ENCODE results near the gene STX3. TPM values are rescaled to one million over a fixed set of nuclear protein-coding genes. Genes with fewer than 3 reads are reported as not detected.

STX3 gene
- total and polyA plus RNA-seq, 2 of the 8 experiments (the other 6 are each of a cell fraction or from before 2014, with no cell fraction given), result 50.5 to 56.1 TPM

DNA sequence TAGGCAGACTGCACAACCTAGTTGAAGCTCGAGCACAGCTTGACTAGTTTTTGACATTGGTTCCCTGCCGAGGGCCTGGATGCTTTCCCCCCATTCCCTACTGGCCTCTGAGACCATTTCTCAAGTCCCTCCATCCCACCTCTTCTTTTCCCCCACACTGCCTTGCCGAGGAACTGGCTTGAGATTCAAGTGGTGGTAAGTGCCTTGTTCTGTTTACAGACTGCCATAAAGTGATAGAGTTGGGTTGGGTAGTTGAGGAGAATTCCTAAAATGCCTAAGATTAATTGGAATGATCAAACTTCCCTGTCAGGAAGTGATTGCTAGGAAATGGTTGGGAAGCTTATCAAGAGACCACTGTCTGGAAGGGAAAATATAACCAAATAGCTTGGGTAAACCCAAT lies 39.2 kb downstream of the STX3 start:
- H3K79me2 ChIP-seq (ENCODE audit: control insufficient read depth in 1 of 2, insufficient read depth in 2 of 2, low read length in 2 of 2), result no peaks in the 10 kb centered on the region
- H3K14ac ChIP-seq (ENCODE audit: insufficient read length), result no peak overlapping the region
- no peak overlapping the region for H3K4me2 ChIP-seq (ENCODE audit: insufficient read depth in 1 of 2, low read depth in 2 of 2, low read length in 2 of 2)
- no peaks in the 10 kb centered on the region for H3K9me3 ChIP-seq (ENCODE audit: insufficient read depth in 2 of 2, low read depth in 1 of 2, low read length in 1 of 2)
- H3K27me3 ChIP-seq (replicated peaks in 1 of 4; ENCODE audit: control insufficient read depth in 3 of 4, extremely low read depth in 1 of 4, insufficient read depth in 3 of 4, low read length in 3 of 4), result no peaks in the 10 kb centered on the region
- no peak overlapping the region for H4K91ac ChIP-seq (replicated peaks; ENCODE audit: insufficient read length, low read length)
- no peak overlapping the region for H3K23ac ChIP-seq (ENCODE audit: insufficient read length)
- no peaks in the 10 kb centered on the region for H3K4me1 ChIP-seq (replicated peaks in 1 of 4; ENCODE audit: control insufficient read depth in 3 of 4, insufficient read depth in 4 of 4, low read length in 3 of 4)
- H3K4ac ChIP-seq (replicated peaks; ENCODE audit: insufficient read length, low read depth, low read length), result no peak overlapping the region
- TF ChIP-seq SIX5 (IDR thresholded peaks at IDR 0.05; ENCODE audit: low read depth, low read length) (no peak), CHD2 (IDR thresholded peaks at IDR 0.05; ENCODE audit: low read length) (no peak), SP2 (IDR thresholded peaks at IDR 0.05; ENCODE audit: low read length) (no peak), USF2 (IDR thresholded peaks at IDR 0.05; ENCODE audit: low read length) (no peak)
- no peak overlapping the region for H2BK5ac ChIP-seq (ENCODE audit: low read depth, low read length)
- FAIRE-seq (no peak), DNase-seq (ENCODE audit: low read depth in 1 of 2, low spot score in 2 of 2) (no peak)
- H4K8ac ChIP-seq (ENCODE audit: extremely low read depth, insufficient read depth, low read length), result no peak overlapping the region
- 93% methylated on average over 2 of the region's 3 CpGs; no CpG with 5 or more reads in 1 of the 2 experiments for WGBS, 2 experiments (ENCODE audit: extremely low coverage in 1 of 2, insufficient coverage in 1 of 2, insufficient read length in 1 of 2, insufficient replicate concordance in 2 of 2, low coverage in 1 of 2, low lambda C conversion rate in 2 of 2, missing lambda C conversion rate in 1 of 2)
- POLR2A ChIA-PET (ENCODE audit: partially characterized antibody), result no interaction called here
- no peak overlapping the region for H3K56ac ChIP-seq (replicated peaks; ENCODE audit: insufficient read length, low read depth, low read length)
- H3K9ac ChIP-seq (replicated peaks in 1 of 4; ENCODE audit: extremely low read depth in 1 of 4, low read depth in 3 of 4, low read length in 3 of 4), result no peak overlapping the region
- H4K5ac ChIP-seq (ENCODE audit: insufficient read length, low read depth, low read length), result no peak overlapping the region
- H2AK5ac ChIP-seq (ENCODE audit: low read depth, low read length), result no peak overlapping the region
- H3K36me3 ChIP-seq (ENCODE audit: control insufficient read depth in 2 of 4, insufficient read depth in 4 of 4, low read length in 3 of 4), result peaks cover 10 to 68% (median 47%) of the 10 kb centered on the region in 4 experiments; a peak in 7 of 8 replicates
- H2BK15ac ChIP-seq (ENCODE audit: low read length), result no peak overlapping the region
- no peak overlapping the region for H2BK20ac ChIP-seq (ENCODE audit: low read length)
- H3K79me1 ChIP-seq (ENCODE audit: low read depth, low read length), result no peaks in the 10 kb centered on the region; the same call in 1 of the 2 replicates
- H2AFZ ChIP-seq (ENCODE audit: low read length), result no peak overlapping the region
- CTCF ChIA-PET (ENCODE audit: partially characterized antibody), result no interaction called here
- no peak overlapping the region for H3K4me3 ChIP-seq (ENCODE audit: extremely low read depth in 1 of 4, insufficient read depth in 2 of 4, low read depth in 3 of 4, low read length in 4 of 4)
- no peaks in the 10 kb centered on the region; the same call in 1 of the 2 replicates for H3K23me2 ChIP-seq (ENCODE audit: low read depth, low read length)
- no peak overlapping the region for H3K27ac ChIP-seq (ENCODE audit: low read depth, low read length)
- H2BK120ac ChIP-seq (replicated peaks; ENCODE audit: low read depth, low read length), result no peak overlapping the region
- H4K20me1 ChIP-seq (replicated peaks in 1 of 2; ENCODE audit: control insufficient read depth in 1 of 2, insufficient read depth in 2 of 2, low read length in 2 of 2), result peaks cover 2% of the 10 kb centered on the region in 2 experiments
- no peak overlapping the region for H3K18ac ChIP-seq (ENCODE audit: extremely low read depth, low read length)
- no peak overlapping the region for H2BK12ac ChIP-seq (ENCODE audit: low read depth, low read length)

Measured in H1 (cell line).